Measurements from ENCODE around the gene ADAMTS13. TPM values are rescaled to one million over a fixed set of nuclear protein-coding genes. Genes with fewer than 3 reads are reported as not detected.

Gene ADAMTS13
- polyA plus RNA-seq, 1 donor: 7.8 TPM

GRCh38 chr9:133507246-133507965, 85.2 kb downstream of the ADAMTS13 start:
- DNase-seq (ENCODE audit: low read depth): no peak

- DNase-seq (ENCODE audit: low read depth): no peak
These were observed 85.9 kb downstream of the ADAMTS13 start for GRCh38 chr9:133508046-133508445.

Other genes with a start within 250 kb of the ADAMTS13 start
- gene OBP2B, start 213.1 kb upstream of the ADAMTS13 start, polyA plus RNA-seq (ENCODE audit: insufficient read length): not detected
- 1.3 TPM for gene ABO, start 147.2 kb upstream of the ADAMTS13 start, polyA plus RNA-seq (ENCODE audit: insufficient read length)
- 20.5 TPM for gene SURF6, start 86.2 kb upstream of the ADAMTS13 start, polyA plus RNA-seq (ENCODE audit: insufficient read length)
- 23.0 TPM for gene MED22, start 74.2 kb upstream of the ADAMTS13 start, polyA plus RNA-seq (ENCODE audit: insufficient read length)
- 2,437 TPM for gene RPL7A, start 74.1 kb upstream of the ADAMTS13 start, polyA plus RNA-seq (ENCODE audit: insufficient read length)
- gene SURF1, start 65.9 kb upstream of the ADAMTS13 start, polyA plus RNA-seq (ENCODE audit: insufficient read length): 30.6 TPM
- 12.2 TPM for gene SURF2, start 65.8 kb upstream of the ADAMTS13 start, polyA plus RNA-seq (ENCODE audit: insufficient read length)
- gene SURF4, start 46.3 kb upstream of the ADAMTS13 start, polyA plus RNA-seq (ENCODE audit: insufficient read length): 84.6 TPM
- gene STKLD1, start 46.0 kb upstream of the ADAMTS13 start, polyA plus RNA-seq (ENCODE audit: insufficient read length): 2.2 TPM
- 35.9 TPM for gene REXO4, start 4.4 kb upstream of the ADAMTS13 start, polyA plus RNA-seq (ENCODE audit: insufficient read length)
- gene CACFD1, start 37.6 kb downstream of the ADAMTS13 start, polyA plus RNA-seq (ENCODE audit: insufficient read length): 19.0 TPM
- 1.2 TPM for gene SLC2A6, start 56.7 kb downstream of the ADAMTS13 start, polyA plus RNA-seq (ENCODE audit: insufficient read length)
- 58.2 TPM for gene MYMK, start 102.6 kb downstream of the ADAMTS13 start, polyA plus RNA-seq (ENCODE audit: insufficient read length)
- gene ADAMTSL2, start 112.3 kb downstream of the ADAMTS13 start, polyA plus RNA-seq (ENCODE audit: insufficient read length): 4.7 TPM
- gene FAM163B, start 187.0 kb downstream of the ADAMTS13 start, polyA plus RNA-seq (ENCODE audit: insufficient read length): 0.16 TPM
- 0.72 TPM for gene DBH, start 214.0 kb downstream of the ADAMTS13 start, polyA plus RNA-seq (ENCODE audit: insufficient read length)